ENCODE results near the gene SIAH1. TPM values are rescaled to one million over a fixed set of nuclear protein-coding genes. Genes with fewer than 3 reads are reported as not detected.

Gene SIAH1
- total and polyA plus RNA-seq, 9 of the 15 experiments (the other 6 are each of a cell fraction or from before 2014, with no cell fraction given) = 4.1 to 14.3 (median 12.5) TPM

DNA sequence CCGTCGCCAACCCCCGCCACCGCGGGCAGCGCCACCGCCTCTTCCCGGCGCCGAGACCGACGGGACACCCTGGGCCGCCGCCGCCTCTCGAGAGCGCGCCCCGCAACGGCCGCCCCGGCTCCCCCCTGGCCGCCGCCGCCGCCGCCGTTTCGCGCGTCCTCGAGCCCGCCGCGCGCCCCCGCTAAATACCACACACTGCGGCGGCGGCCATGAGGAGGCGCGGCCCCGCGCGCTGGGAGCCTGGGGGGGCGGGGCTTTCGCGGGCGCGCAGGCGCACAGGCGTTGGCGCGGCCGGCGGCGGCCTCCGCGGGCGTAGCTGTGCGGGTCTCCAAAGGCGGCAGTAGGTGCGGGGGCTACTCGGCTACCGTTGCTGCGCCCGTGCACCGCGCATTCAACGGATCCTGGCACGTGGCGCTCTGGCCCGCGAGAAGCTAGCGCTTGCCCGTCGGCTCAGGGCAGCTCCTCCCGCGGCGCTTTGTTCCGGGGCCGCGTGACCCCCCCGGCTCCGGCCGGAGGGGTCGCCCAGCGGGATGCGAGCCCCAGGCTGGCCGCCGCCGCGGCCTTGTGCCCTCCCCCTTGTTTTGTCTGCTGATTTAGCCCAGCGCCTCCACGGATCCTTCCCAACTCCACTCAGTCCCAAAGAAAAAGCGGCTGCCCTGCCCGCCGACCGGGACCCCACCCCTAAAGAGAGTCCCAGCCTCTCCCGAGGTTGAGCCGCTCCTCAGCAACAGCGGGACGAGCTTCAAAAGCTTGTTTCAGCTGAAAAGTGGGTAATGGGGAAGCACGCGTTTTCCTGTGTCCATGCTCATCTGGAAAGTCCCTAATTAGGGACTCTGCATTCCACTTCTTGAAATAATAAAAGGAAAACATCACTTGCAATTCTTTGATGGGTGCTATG, at the start of gene SIAH1 (continued):
- no peak for TF ChIP-seq MED1 (CRISPR knock-in tag; IDR thresholded peaks at IDR 0.05; ENCODE audit: borderline replicate concordance)
- TF ChIP-seq POLR2H (tag; IDR thresholded peaks at IDR 0.05; ENCODE audit: low read depth) = peak; percentile 23; the same call in 1 of the 2 replicates
- TF ChIP-seq KDM4B (IDR thresholded peaks at IDR 0.05; ENCODE audit: borderline replicate concordance in 2 of 2, low read depth in 1 of 2) = no peak
- no peak for TF ChIP-seq COPS2 (conservative IDR thresholded peaks at IDR 0.05)
- TF ChIP-seq, protein P1, sequence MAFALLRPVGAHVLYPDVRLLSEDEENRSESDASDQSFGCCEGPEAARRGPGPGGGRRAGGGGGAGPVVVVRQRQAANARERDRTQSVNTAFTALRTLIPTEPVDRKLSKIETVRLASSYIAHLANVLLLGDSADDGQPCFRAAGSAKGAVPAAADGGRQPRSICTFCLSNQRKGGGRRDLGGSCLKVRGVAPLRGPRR (CRISPR knock-in tag; IDR thresholded peaks at IDR 0.05) = no peak
- no peak for TF ChIP-seq SREBF2 (CRISPR knock-in tag; IDR thresholded peaks at IDR 0.05)
- TF ChIP-seq CCAR2 (IDR thresholded peaks at IDR 0.05; ENCODE audit: low read depth, low read length) = no peak
- no peak for TF ChIP-seq NFE2 (IDR thresholded peaks at IDR 0.05; ENCODE audit: low read depth)
- peak; percentile 81 for TF ChIP-seq L3MBTL2 (IDR thresholded peaks at IDR 0.05)
- no peak for TF ChIP-seq FUS (optimal IDR thresholded peaks at IDR 0.05; ENCODE audit: low read depth, low read length)
- no peak for TF ChIP-seq POLR3G (IDR thresholded peaks at IDR 0.05; ENCODE audit: extremely low read depth, insufficient read length, insufficient replicate concordance)
- no peak for TF ChIP-seq TRIM24 (IDR thresholded peaks at IDR 0.05)
- TF ChIP-seq ESRRB (CRISPR knock-in tag; IDR thresholded peaks at IDR 0.05; ENCODE audit: borderline replicate concordance) = no peak
- TF ChIP-seq EWSR1 (IDR thresholded peaks at IDR 0.05; ENCODE audit: borderline replicate concordance, low read depth, partially characterized antibody) = no peak
- TF ChIP-seq CEBPB (tag; IDR thresholded peaks at IDR 0.05) = no peak
- TF ChIP-seq, protein P2, sequence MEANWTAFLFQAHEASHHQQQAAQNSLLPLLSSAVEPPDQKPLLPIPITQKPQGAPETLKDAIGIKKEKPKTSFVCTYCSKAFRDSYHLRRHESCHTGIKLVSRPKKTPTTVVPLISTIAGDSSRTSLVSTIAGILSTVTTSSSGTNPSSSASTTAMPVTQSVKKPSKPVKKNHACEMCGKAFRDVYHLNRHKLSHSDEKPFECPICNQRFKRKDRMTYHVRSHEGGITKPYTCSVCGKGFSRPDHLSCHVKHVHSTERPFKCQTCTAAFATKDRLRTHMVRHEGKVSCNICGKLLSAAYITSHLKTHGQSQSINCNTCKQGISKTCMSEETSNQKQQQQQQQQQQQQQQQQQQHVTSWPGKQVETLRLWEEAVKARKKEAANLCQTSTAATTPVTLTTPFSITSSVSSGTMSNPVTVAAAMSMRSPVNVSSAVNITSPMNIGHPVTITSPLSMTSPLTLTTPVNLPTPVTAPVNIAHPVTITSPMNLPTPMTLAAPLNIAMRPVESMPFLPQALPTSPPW (CRISPR knock-in tag; IDR thresholded peaks at IDR 0.05) = peak; percentile 93
- no peak for TF ChIP-seq SRSF1 (IDR thresholded peaks at IDR 0.05; ENCODE audit: low read depth, low read length)
- no peak for TF ChIP-seq RFX1 (IDR thresholded peaks at IDR 0.05)
- TF ChIP-seq NONO (IDR thresholded peaks at IDR 0.05; ENCODE audit: low read depth in 2 of 2, low read length in 1 of 2) = peak in 1 of 2 experiments; percentile 36; a peak in 1 of 4 replicates
- no peak for TF ChIP-seq MAFK (IDR thresholded peaks at IDR 0.05; ENCODE audit: low read length)
- no peak for TF ChIP-seq SMARCA4 (IDR thresholded peaks at IDR 0.05)
- TF ChIP-seq PRMT5 (CRISPR knock-in tag; IDR thresholded peaks at IDR 0.05) = no peak
- TF ChIP-seq TEAD2 (tag; IDR thresholded peaks at IDR 0.05) = no peak
- no peak for TF ChIP-seq ZNF408 (CRISPR knock-in tag; IDR thresholded peaks at IDR 0.05; ENCODE audit: low read depth)
- TF ChIP-seq, protein P3, sequence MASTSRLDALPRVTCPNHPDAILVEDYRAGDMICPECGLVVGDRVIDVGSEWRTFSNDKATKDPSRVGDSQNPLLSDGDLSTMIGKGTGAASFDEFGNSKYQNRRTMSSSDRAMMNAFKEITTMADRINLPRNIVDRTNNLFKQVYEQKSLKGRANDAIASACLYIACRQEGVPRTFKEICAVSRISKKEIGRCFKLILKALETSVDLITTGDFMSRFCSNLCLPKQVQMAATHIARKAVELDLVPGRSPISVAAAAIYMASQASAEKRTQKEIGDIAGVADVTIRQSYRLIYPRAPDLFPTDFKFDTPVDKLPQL (IDR thresholded peaks at IDR 0.05; ENCODE audit: extremely low read depth, insufficient read length) = no peak
- TF ChIP-seq ZNF146 (CRISPR knock-in tag; IDR thresholded peaks at IDR 0.05; ENCODE audit: unreplicated experiment) = no peak

Measured in K562 (cell line).